Ovary (tissue), 9 donors: ENCODE data around the gene PTPRCAP. TPM values are rescaled to one million over a fixed set of nuclear protein-coding genes. Genes with fewer than 3 reads are reported as not detected.

ENCODE experiments used
- DNase-seq, 5 donors: peaks; one replicate each; pipeline ENCODE4 v3.0.0-alpha.2; 2019 to 2020
- H3K27ac ChIP-seq, 2 donors: fragments of 200-600 bp; one replicate each; pipeline versions ENCODE4 v1.5.1 to v1.8.0; 2019 to 2022
- H3K27me3 ChIP-seq: fragments of 200-600 bp; one replicate; pipeline ENCODE4 v1.8.0; 2022
- H3K36me3 ChIP-seq: fragments of 200-600 bp; sonication (generic); one replicate; pipeline ENCODE4 v1.5.1; 2019
- H3K4me1 ChIP-seq: one replicate; pipeline ENCODE4 v1.8.1; 2013; ENCODE audit warnings: mild to moderate bottlenecking, moderate library complexity; ENCODE audit not compliant: insufficient read depth
- H3K4me3 ChIP-seq: fragments of 200-600 bp; sonication (generic); one replicate; pipeline ENCODE4 v1.5.1; 2017
- H3K9me3 ChIP-seq, 2 donors: fragments of 200-600 bp in 1 of 2; sonication (generic) in 1 of 2; one replicate each; pipeline versions ENCODE4 v1.5.1 to v1.8.1; 2013 to 2019; ENCODE audit warnings: mild to moderate bottlenecking in 1 of 2, moderate library complexity in 1 of 2
- CTCF ChIP-seq, 3 donors: fragments of 450-650 bp in 2 of 3; fragments of 200-600 bp in 1 of 3; IDR thresholded peaks; one replicate each; pipeline versions ENCODE4 v1.5.1 to v1.8.0; 2016 to 2022; ENCODE audit warnings: antibody characterized with exemption in 3 of 3, mild to moderate bottlenecking in 1 of 3
- EP300 ChIP-seq: sonication (generic); formaldehyde crosslinking; IDR thresholded peaks from one replicate; pipeline ENCODE4 v1.6.1; 2017; ENCODE audit warnings: antibody characterized with exemption
- POLR2A ChIP-seq: fragments of 450-650 bp; IDR thresholded peaks from one replicate; pipeline ENCODE4 v1.6.1; 2017; ENCODE audit warnings: antibody characterized with exemption, mild to moderate bottlenecking, moderate library complexity
- WGBS, 3 donors: extraction: QIAGEN DNeasy Blood & Tissue Kit in 1 of 3; methylation state at CpG; one replicate each; pipeline versions ENCODE4 v1.1.5 to v1.1.7; 2013 to 2017; 5-methylcytosine and 5-hydroxymethylcytosine counted together
- intact Hi-C, 4 donors: fragments of 100-400 bp; cut with DNase I; formaldehyde crosslinking; loops; one replicate each; pipeline versions ENCODE4 v1.11.0 to v1.15.1; 2022 to 2023
- polyA plus RNA-seq, 2 donors: library from polyadenylated mRNA; stranded (reverse); fragments of 200-250 nt in 1 of 2; fragments of 350-450 nt in 1 of 2; fragmentation: Illumina TruSeq in 1 of 2; extraction: RNeasy Lipid Tissue Mini Kit (QIAGEN cat#74804) in 1 of 2; gene quantifications; one replicate each; pipeline ENCODE4 v1.2.3, GENCODE V29; 2013 to 2014
- total RNA-seq, 7 donors: library from RNA; depleted of rRNA in 2 of 7; stranded (reverse); fragments of >200 nt in 2 of 7; fragmentation: NEBNext Ultra II Directional in 3 of 7; extraction: Animal tissue kit (Norgen Biotek cat#: 25700) in 3 of 7; gene quantifications; one replicate each; pipeline versions ENCODE4 v1.1.0 to v1.2.4, GENCODE V29; 2016 to 2023
- donor health status: DM: no; HTN: no; CAD: no; lungs with moderate emphysema.
- donor health status: DM: no; HTN: no; CAD: no.
- donor health status: Bipolar disorder and iron deficiency.
- donor health status: DM: yes; HTN: yes; CAD: no.
- donor health status: DM: no; HTN: no; CAD: no.
- donor health status: DM: yes; HTN: yes; CAD: no.

Gene PTPRCAP
- total and polyA plus RNA-seq, 9 donors, result 2.4 to 10.7 (median 4.2) TPM; not detected in 1

GRCh38 chr11:67397986-67398660 is 39.4 kb downstream of the PTPRCAP start:
- no peak for TF ChIP-seq CTCF (IDR thresholded peaks at IDR 0.05)
- TF ChIP-seq EP300, result no peak
- no peak for TF ChIP-seq POLR2A
- no peak overlapping the region for H3K4me3 ChIP-seq
- WGBS, 3 donors, result 78 to 84% (median 79%) methylated on average over 24 of the region's 24 CpGs
- no peaks in the 10 kb centered on the region for H3K36me3 ChIP-seq
- intact Hi-C loops, result loop anchor here in 2 of 4 donors (5.0 to 10.0 kb wide), 3 partner anchors 69 to 123 kb away; partner anchors contain the start of genes CDK2AP2 (in 1 of the 2), PITPNM1 (in 1 of the 2) and TMEM134 (in 1 of the 2)
- no peaks in the 10 kb centered on the region for H3K9me3 ChIP-seq
- peaks cover 1% of the 10 kb centered on the region for H3K4me1 ChIP-seq
- no peaks in the 10 kb centered on the region for H3K27me3 ChIP-seq
- H3K27ac ChIP-seq, result no peak overlapping the region
- no peak for DNase-seq

GRCh38 chr11:67397536-67397935 is 39.9 kb downstream of the PTPRCAP start:
- Histone ChIP-seq H3K27ac (no peak overlapping the region), H3K9me3 (no peaks in the 10 kb centered on the region), H3K4me3 (no peak overlapping the region), H3K27me3 (no peaks in the 10 kb centered on the region), H3K4me1 (peaks cover 2% of the 10 kb centered on the region), H3K36me3 (no peaks in the 10 kb centered on the region)
- intact Hi-C loops, result loop anchor here in 2 of 4 donors (5.0 to 10.0 kb wide), 3 partner anchors 70 to 123 kb away; partner anchors contain the start of genes CDK2AP2 (in 1 of the 2), PITPNM1 (in 1 of the 2) and TMEM134 (in 1 of the 2)
- DNase-seq, result no peak
- WGBS, 3 donors, result 54 to 67% (median 66%) methylated on average over 6 of the region's 6 CpGs
- no peak for TF ChIP-seq POLR2A
- no peak for TF ChIP-seq CTCF (IDR thresholded peaks at IDR 0.05)
- no peak for TF ChIP-seq EP300

GRCh38 chr11:67396587-67397389 is 40.7 kb downstream of the PTPRCAP start:
- Histone ChIP-seq H3K9me3 (no peaks in the 10 kb centered on the region), H3K27me3 (no peaks in the 10 kb centered on the region), H3K36me3 (no peaks in the 10 kb centered on the region), H3K4me1 (peaks cover 3% of the 10 kb centered on the region), H3K4me3 (no peak overlapping the region), H3K27ac (no peak overlapping the region)
- DNase-seq, result no peak
- intact Hi-C loops, result loop anchor here in 2 of 4 donors (5.0 to 10.0 kb wide), 3 partner anchors 71 to 122 kb away; partner anchors contain the start of genes CDK2AP2 (in 1 of the 2), PITPNM1 (in 1 of the 2) and TMEM134 (in 1 of the 2)
- WGBS, 3 donors, result 48 to 69% (median 57%) methylated on average over 12 to 13 of the region's 13 CpGs
- TF ChIP-seq POLR2A, result no peak
- TF ChIP-seq EP300, result no peak
- no peak for TF ChIP-seq CTCF (IDR thresholded peaks at IDR 0.05)

- no peak for DNase-seq
- H3K4me3 ChIP-seq, result no peak overlapping the region
- intact Hi-C loops, result loop anchor here in 2 of 4 donors (5.0 to 10.0 kb wide), 3 partner anchors 71 to 121 kb away; partner anchors contain the start of genes CDK2AP2 (in 1 of the 2), PITPNM1 (in 1 of the 2) and TMEM134 (in 1 of the 2)
- H3K9me3 ChIP-seq, result no peaks in the 10 kb centered on the region
- no peaks in the 10 kb centered on the region for H3K27me3 ChIP-seq
- no peak for TF ChIP-seq CTCF (IDR thresholded peaks at IDR 0.05)
- no peak for TF ChIP-seq EP300
- TF ChIP-seq POLR2A, result no peak
- no peaks in the 10 kb centered on the region for H3K36me3 ChIP-seq
- peaks cover 3% of the 10 kb centered on the region for H3K4me1 ChIP-seq
- no peak overlapping the region for H3K27ac ChIP-seq
- WGBS, 3 donors, result 84 to 93% (median 88%) methylated on average over 7 of the region's 7 CpGs
These were observed 41.3 kb downstream of the PTPRCAP start for GRCh38 chr11:67396259-67396581.
